Measurements from ENCODE around the gene POU4F1. TPM values are rescaled to one million over a fixed set of nuclear protein-coding genes. Genes with fewer than 3 reads are reported as not detected.

Gene POU4F1
- total and polyA plus RNA-seq, 2 donors (not counting 3 experiments of a cell fraction or from before 2014, with no cell fraction given): 0.30 to 1.1 TPM

DNA sequence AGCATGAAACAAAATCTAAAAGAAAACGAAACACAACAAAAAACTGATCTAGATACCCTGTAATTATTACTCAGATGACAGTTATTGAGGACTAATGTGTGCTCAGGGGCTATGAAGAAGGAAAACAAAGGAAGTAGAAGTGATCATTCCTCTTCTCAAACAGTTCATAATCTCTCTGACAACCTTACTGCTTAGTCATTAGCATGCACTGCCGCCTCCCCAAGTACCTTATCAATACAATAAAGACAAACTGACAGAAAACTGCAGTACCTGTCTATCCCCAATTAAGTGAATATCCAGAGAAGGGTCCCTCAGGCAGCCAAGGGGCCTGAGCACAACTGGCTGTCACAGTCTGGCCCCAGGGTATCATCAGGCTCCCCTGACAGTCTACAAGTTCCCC is 22.0 kb upstream of the POU4F1 start:
- Histone ChIP-seq H3K79me2 (ENCODE audit: control insufficient read depth, insufficient read depth, low read length) (peaks cover 2% of the 10 kb centered on the region), H3K9me3 (replicated peaks; ENCODE audit: control insufficient read depth, insufficient read depth, low read length) (no peaks in the 10 kb centered on the region), H2AFZ (ENCODE audit: low read depth, low read length) (no peak overlapping the region), H3K4me2 (ENCODE audit: insufficient read depth, low read length) (no peak overlapping the region), H3K9me1 (replicated peaks; ENCODE audit: control insufficient read depth, extremely low read depth, insufficient read depth, low read length) (no peaks in the 10 kb centered on the region), H3K9ac (replicated peaks; ENCODE audit: extremely low read depth, insufficient read depth, low read length) (no peak overlapping the region), H3K36me3 (ENCODE audit: control insufficient read depth in 2 of 2, extremely low read depth in 1 of 2, insufficient read depth in 2 of 2, low read length in 2 of 2) (peaks cover 4 to 5% of the 10 kb centered on the region in 2 experiments), H3K27me3 (ENCODE audit: control insufficient read depth in 2 of 2, insufficient read depth in 2 of 2, low read length in 2 of 2) (no peaks in the 10 kb centered on the region), H3K4me3 (replicated peaks in 1 of 3; ENCODE audit: insufficient read depth in 1 of 3, low read depth in 1 of 3, low read length in 3 of 3) (no peak overlapping the region), H4K20me1 (replicated peaks; ENCODE audit: control insufficient read depth, extremely low read depth, insufficient read depth, low read length) (no peaks in the 10 kb centered on the region), H3K4me1 (ENCODE audit: control insufficient read depth, extremely low read depth, insufficient read depth, low read length) (no peaks in the 10 kb centered on the region), H3K27ac (ENCODE audit: insufficient read depth, low read depth, low read length) (no peak overlapping the region)
- FAIRE-seq: no peak
- DNase-seq (ENCODE audit: low read depth, low spot score): no peak
- dilution Hi-C loops (cut with MboI; ENCODE audit: extremely low pct_ligation_motif_present, low sequenced_read_pairs) (no loop called here), intact Hi-C loops (cut with micrococcal nuclease) (no loop called here)
- ChIA-PET POLR2A (no interaction called here), CTCF (no interaction called here)
- BruUV-seq (replicated peaks): no TSS peak
- no peak for TF ChIP-seq JUN (IDR thresholded peaks at IDR 0.05; ENCODE audit: borderline replicate concordance, insufficient read depth, insufficient read length, low read depth)
- no peak for TF ChIP-seq MYC (IDR thresholded peaks at IDR 0.05; ENCODE audit: low read depth, low read length)
- TF ChIP-seq FOS (IDR thresholded peaks at IDR 0.05; ENCODE audit: borderline replicate concordance, insufficient read depth, low read length): no peak
- no peak for TF ChIP-seq POLR2A (IDR thresholded peaks at IDR 0.05; ENCODE audit: low read depth, low read length)
- no peak for TF ChIP-seq POLR2AphosphoS5 (IDR thresholded peaks at IDR 0.05; ENCODE audit: insufficient read depth, low read depth, low read length)
- no peak for TF ChIP-seq GATA2 (IDR thresholded peaks at IDR 0.05; ENCODE audit: insufficient read depth, insufficient read length, low read depth, low read length)
- TF ChIP-seq, protein P1, sequence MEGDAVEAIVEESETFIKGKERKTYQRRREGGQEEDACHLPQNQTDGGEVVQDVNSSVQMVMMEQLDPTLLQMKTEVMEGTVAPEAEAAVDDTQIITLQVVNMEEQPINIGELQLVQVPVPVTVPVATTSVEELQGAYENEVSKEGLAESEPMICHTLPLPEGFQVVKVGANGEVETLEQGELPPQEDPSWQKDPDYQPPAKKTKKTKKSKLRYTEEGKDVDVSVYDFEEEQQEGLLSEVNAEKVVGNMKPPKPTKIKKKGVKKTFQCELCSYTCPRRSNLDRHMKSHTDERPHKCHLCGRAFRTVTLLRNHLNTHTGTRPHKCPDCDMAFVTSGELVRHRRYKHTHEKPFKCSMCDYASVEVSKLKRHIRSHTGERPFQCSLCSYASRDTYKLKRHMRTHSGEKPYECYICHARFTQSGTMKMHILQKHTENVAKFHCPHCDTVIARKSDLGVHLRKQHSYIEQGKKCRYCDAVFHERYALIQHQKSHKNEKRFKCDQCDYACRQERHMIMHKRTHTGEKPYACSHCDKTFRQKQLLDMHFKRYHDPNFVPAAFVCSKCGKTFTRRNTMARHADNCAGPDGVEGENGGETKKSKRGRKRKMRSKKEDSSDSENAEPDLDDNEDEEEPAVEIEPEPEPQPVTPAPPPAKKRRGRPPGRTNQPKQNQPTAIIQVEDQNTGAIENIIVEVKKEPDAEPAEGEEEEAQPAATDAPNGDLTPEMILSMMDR (IDR thresholded peaks at IDR 0.05; ENCODE audit: extremely low read depth in 1 of 2, insufficient read depth in 1 of 2, low read depth in 1 of 2, low read length in 2 of 2): no peak
- TF ChIP-seq, protein P2, sequence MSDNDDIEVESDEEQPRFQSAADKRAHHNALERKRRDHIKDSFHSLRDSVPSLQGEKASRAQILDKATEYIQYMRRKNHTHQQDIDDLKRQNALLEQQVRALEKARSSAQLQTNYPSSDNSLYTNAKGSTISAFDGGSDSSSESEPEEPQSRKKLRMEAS (IDR thresholded peaks at IDR 0.05; ENCODE audit: insufficient read depth, insufficient read length): no peak
- no peak for TF ChIP-seq EZH2 (IDR thresholded peaks at IDR 0.05; ENCODE audit: borderline replicate concordance, low read depth, low read length, severe bottlenecking)
